OCI-LY3 (cell line): ENCODE results near the gene SLC26A2.

Source experiments
- H2AFZ ChIP-seq: fragments of 200-600, 300-600 bp; shearing (Covaris generic); 2 replicates; pipeline ENCODE4 v1.6.0; 2014; ENCODE audit warnings: antibody characterized with exemption, low read depth, low read length
- H3K27ac ChIP-seq: fragments of 200-600, 300-600 bp; sonication (generic); 2 replicates; pipeline ENCODE4 v1.5.1; 2014; ENCODE audit warnings: mild to moderate bottlenecking, low read length, moderate library complexity, mixed read lengths
- H3K27me3 ChIP-seq: fragments of 200-600, 300-600 bp; sonication (generic); 2 replicates; pipeline ENCODE4 v1.6.1; 2014; ENCODE audit warnings: low read depth, low read length, mixed read lengths
- H3K36me3 ChIP-seq: fragments of 200-600, 300-600 bp; sonication (generic); replicated peaks from 2 replicates; pipeline ENCODE3; 2014; ENCODE audit warnings: low read depth, low read length, mixed read lengths
- H3K4me1 ChIP-seq: fragments of 300-600, 200-600 bp; sonication (generic); 2 replicates; pipeline ENCODE4 v1.6.1; 2014; ENCODE audit warnings: low read length, mixed read lengths
- H3K4me2 ChIP-seq: fragments of 200-600, 300-600 bp; sonication (generic); 2 replicates; pipeline ENCODE4 v1.6.1; 2014; ENCODE audit warnings: low read length, mixed read lengths
- H3K4me3 ChIP-seq: fragments of 300-600, 200-600 bp; sonication (generic); 2 replicates; pipeline ENCODE4 v1.5.1; 2014; ENCODE audit warnings: antibody characterized with exemption, mild to moderate bottlenecking, low read length, moderate library complexity
- H3K79me2 ChIP-seq: fragments of 300-600, 200-600 bp; shearing (Covaris generic); 2 replicates; pipeline ENCODE4 v1.6.1; 2014; ENCODE audit warnings: mild to moderate bottlenecking, low read length, mixed read lengths
- H3K9ac ChIP-seq: fragments of 300-600, 200-600 bp; shearing (Covaris generic); 2 replicates; pipeline ENCODE4 v1.6.0; 2014; ENCODE audit warnings: mild to moderate bottlenecking, low read length, moderate library complexity
- H3K9me3 ChIP-seq: fragments of 200-600, 300-600 bp; shearing (Covaris generic); 2 replicates; pipeline ENCODE4 v1.6.1; 2014; ENCODE audit warnings: low read length, mixed read lengths; ENCODE audit not compliant: insufficient read depth
- H4K20me1 ChIP-seq: fragments of 200-600, 300-600 bp; sonication (generic); 2 replicates; pipeline ENCODE4 v1.6.1; 2016; ENCODE audit warnings: low read length, mixed read lengths; ENCODE audit not compliant: insufficient read depth
- EZH2phosphoT487 ChIP-seq: fragments of 200-600 bp; shearing (Covaris generic); IDR thresholded peaks from 2 replicates; pipeline ENCODE4 v1.6.1; 2018; ENCODE audit warnings: antibody characterized with exemption, mixed run types, low read depth
- TF ChIP-seq, protein P1 (sequence below): fragments of 200-600, 300-600 bp; sonication (generic); IDR thresholded peaks from 2 replicates; pipeline ENCODE4 v1.5.1; 2014; ENCODE audit warnings: antibody characterized with exemption, low read length, low read depth

SLC26A2 gene

DNA sequence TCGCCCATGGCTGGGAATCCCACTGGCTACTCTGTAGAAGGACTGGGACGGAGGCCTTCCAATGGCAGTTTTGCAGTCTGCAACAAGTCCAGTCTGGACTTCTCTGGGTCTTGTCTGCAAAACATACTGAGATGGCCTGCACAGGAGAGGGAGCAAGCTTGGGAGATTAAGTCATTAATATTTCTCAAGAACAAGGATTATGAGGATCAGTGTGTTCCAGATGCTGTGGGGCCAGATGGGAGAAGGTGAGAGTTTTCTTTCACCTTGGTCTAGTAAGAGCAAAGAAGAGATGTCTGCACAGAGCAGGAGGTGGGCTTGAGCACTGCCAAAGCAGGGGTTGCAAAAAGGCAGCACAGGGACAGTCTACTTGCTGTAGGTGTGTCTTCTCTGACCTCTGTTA lies 15.9 kb upstream of the SLC26A2 start, which contains the start of gene PDE6A:
Gene PDE6A, minus strand, starts transcription at position 128 of the 400 bp plus-strand sequence. Its CDS starts 120 bp downstream, at position 8.
- no peak for TF ChIP-seq EZH2phosphoT487
- TF ChIP-seq, protein P1, sequence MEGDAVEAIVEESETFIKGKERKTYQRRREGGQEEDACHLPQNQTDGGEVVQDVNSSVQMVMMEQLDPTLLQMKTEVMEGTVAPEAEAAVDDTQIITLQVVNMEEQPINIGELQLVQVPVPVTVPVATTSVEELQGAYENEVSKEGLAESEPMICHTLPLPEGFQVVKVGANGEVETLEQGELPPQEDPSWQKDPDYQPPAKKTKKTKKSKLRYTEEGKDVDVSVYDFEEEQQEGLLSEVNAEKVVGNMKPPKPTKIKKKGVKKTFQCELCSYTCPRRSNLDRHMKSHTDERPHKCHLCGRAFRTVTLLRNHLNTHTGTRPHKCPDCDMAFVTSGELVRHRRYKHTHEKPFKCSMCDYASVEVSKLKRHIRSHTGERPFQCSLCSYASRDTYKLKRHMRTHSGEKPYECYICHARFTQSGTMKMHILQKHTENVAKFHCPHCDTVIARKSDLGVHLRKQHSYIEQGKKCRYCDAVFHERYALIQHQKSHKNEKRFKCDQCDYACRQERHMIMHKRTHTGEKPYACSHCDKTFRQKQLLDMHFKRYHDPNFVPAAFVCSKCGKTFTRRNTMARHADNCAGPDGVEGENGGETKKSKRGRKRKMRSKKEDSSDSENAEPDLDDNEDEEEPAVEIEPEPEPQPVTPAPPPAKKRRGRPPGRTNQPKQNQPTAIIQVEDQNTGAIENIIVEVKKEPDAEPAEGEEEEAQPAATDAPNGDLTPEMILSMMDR: no peak
- Histone ChIP-seq H3K27me3 (0 out of 2 replicates have a peak, but pooled peaks cover 3% of the 10 kb centered on the region), H3K9me3 (no peaks in the 10 kb centered on the region), H3K4me1 (peaks cover 6% of the 10 kb centered on the region; the same call in 1 of the 2 replicates), H3K27ac (no peak within 1 kb of the TSS), H3K9ac (no peak within 1 kb of the TSS), H4K20me1 (no peaks in the 10 kb centered on the region), H3K4me2 (no peak within 1 kb of the TSS), H2AFZ (no peak within 1 kb of the TSS), H3K4me3 (no peak within 1 kb of the TSS), H3K79me2 (no peaks in the 10 kb centered on the region), H3K36me3 (no peaks in the 10 kb centered on the region)

DNA sequence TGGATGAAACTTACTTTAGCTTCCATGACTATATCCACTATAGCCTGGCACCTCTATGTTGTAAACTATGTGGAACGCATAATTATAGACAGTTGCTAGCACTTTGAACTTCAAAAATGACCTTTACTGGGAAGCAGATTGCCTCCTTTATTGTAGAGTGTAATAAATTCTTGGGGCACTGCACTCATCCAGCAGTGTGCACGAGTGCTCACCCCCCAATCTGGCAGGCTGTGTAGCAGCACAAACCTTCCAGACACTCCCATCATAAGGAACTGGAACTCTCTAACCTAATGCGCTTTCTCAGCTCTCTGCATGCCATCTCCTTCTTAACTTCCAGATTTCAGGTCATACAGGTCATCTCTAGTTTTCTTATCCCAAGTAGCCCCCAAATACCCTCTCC lies 14.4 kb upstream of the SLC26A2 start:
- H3K36me3 ChIP-seq: no peaks in the 10 kb centered on the region
- TF ChIP-seq EZH2phosphoT487: no peak
- TF ChIP-seq, protein P1: no peak
- H3K4me2 ChIP-seq: no peak overlapping the region
- no peaks in the 10 kb centered on the region for H3K79me2 ChIP-seq
- no peak overlapping the region for H2AFZ ChIP-seq
- no peak overlapping the region for H3K27ac ChIP-seq
- no peaks in the 10 kb centered on the region for H4K20me1 ChIP-seq
- 0 out of 2 replicates have a peak, but pooled peaks cover 3% of the 10 kb centered on the region for H3K27me3 ChIP-seq
- H3K9ac ChIP-seq: no peak overlapping the region
- H3K9me3 ChIP-seq: no peaks in the 10 kb centered on the region
- H3K4me3 ChIP-seq: no peak overlapping the region
- H3K4me1 ChIP-seq: no peaks in the 10 kb centered on the region

DNA sequence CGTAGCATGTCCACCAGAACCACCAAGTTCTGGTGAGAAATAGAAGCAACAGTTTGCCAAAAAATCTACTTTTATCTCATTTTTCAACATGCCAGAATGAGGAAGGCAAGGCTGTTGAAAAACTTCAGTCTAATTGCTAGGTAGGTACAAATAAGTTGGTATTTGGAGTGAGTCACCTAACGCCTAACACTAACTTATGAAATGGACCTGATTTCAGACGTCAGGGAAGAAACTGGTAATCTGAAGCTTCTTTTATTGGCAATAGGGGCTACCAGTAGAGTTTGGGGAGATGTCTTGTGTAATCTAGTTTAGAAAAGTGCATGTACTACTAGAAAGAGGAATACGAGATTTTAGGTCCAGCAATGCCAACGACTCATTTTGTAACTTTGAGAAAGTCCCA lies 11.6 kb upstream of the SLC26A2 start:
- H3K9me3 ChIP-seq: no peaks in the 10 kb centered on the region
- no peaks in the 10 kb centered on the region for H4K20me1 ChIP-seq
- no peak overlapping the region for H2AFZ ChIP-seq
- no peak overlapping the region for H3K4me2 ChIP-seq
- H3K9ac ChIP-seq: no peak overlapping the region
- no peak overlapping the region for H3K27ac ChIP-seq
- 0 out of 2 replicates have a peak, but pooled peaks cover 3% of the 10 kb centered on the region for H3K27me3 ChIP-seq
- H3K36me3 ChIP-seq: no peaks in the 10 kb centered on the region
- no peak overlapping the region for H3K4me3 ChIP-seq
- no peaks in the 10 kb centered on the region for H3K79me2 ChIP-seq
- no peaks in the 10 kb centered on the region for H3K4me1 ChIP-seq
- TF ChIP-seq, protein P1: no peak
- TF ChIP-seq EZH2phosphoT487: no peak

DNA sequence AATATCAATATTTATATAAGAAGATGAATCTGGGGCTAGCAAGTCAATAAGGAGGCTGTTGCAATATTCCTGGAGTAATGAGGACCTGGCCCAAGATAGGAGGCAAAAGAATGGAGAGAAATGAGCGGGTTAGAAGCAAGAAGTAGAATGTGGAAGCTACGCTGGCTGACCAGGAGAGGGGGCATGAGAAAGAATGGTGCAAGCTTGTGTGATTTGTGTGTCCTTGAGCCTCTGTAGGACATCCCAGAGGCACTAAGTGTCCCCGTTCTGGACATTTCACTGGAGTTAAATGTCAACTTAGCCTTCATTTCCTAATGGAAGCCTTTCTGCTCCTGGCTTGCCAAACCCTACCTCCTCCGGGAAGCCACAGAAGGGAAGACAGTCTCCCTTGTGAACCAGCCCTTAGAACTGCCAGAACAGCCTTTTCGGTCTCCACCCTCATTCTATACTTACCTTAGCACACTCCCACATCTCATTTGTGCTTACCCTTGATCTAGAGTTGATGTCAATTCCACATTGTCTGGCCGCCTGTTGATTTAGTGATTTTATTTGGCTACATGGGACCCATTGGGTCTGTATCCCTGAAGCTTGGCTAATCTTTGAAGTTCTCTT lies 9.3 kb upstream of the SLC26A2 start:
- Histone ChIP-seq H3K9ac (no peak overlapping the region), H3K4me1 (no peaks in the 10 kb centered on the region), H2AFZ (no peak overlapping the region), H3K36me3 (no peaks in the 10 kb centered on the region), H3K27ac (no peak overlapping the region), H3K9me3 (no peaks in the 10 kb centered on the region), H3K27me3 (0 out of 2 replicates have a peak, but pooled peaks cover 3% of the 10 kb centered on the region), H4K20me1 (no peaks in the 10 kb centered on the region), H3K4me2 (no peak overlapping the region), H3K4me3 (no peak overlapping the region), H3K79me2 (no peaks in the 10 kb centered on the region)
- TF ChIP-seq EZH2phosphoT487: no peak
- TF ChIP-seq, protein P1: no peak
